H9 (cell line): Measurements from ENCODE around the gene MACC1. TPM values are rescaled to one million over a fixed set of nuclear protein-coding genes. Genes with fewer than 3 reads are reported as not detected.

Experiments used
- DNase-seq: peaks from one replicate; pipeline ENCODE4 v3.0.0-alpha.2; 2017
- H2AFZ ChIP-seq: one replicate; pipeline ENCODE4 v1.6.1; 2013; ENCODE audit warnings: mild to moderate bottlenecking, low read length, control low read depth, moderate library complexity
- H2AK5ac ChIP-seq: 2 replicates; pipeline ENCODE4 v1.6.1; 2013; ENCODE audit warnings: low read length, control low read depth, mixed read lengths; ENCODE audit not compliant: insufficient read length
- H2BK120ac ChIP-seq: one replicate; pipeline ENCODE4 v1.6.1; 2013; ENCODE audit warnings: low read depth, mild to moderate bottlenecking, low read length, control low read depth, inconsistent platforms; ENCODE audit not compliant: poor library complexity, severe bottlenecking
- H2BK12ac ChIP-seq: 2 replicates; pipeline ENCODE4 v1.6.1; 2013; ENCODE audit warnings: low read length, control low read depth, mixed read lengths, low read depth; ENCODE audit not compliant: insufficient read length
- H2BK15ac ChIP-seq: 2 replicates; pipeline ENCODE4 v1.6.1; 2013; ENCODE audit warnings: low read depth, low read length, control low read depth
- H2BK20ac ChIP-seq: one replicate; pipeline ENCODE4 v1.6.1; 2013; ENCODE audit warnings: low read depth, mild to moderate bottlenecking, low read length, control low read depth, inconsistent platforms; ENCODE audit not compliant: poor library complexity, severe bottlenecking
- H2BK5ac ChIP-seq: 2 replicates; pipeline ENCODE4 v1.6.1; 2013; ENCODE audit warnings: low read length, control low read depth, mixed read lengths; ENCODE audit not compliant: insufficient read length
- H3K14ac ChIP-seq: 2 replicates; pipeline ENCODE4 v1.6.1; 2013; ENCODE audit warnings: low read length, control low read depth; ENCODE audit not compliant: insufficient read depth
- H3K18ac ChIP-seq: 2 replicates; pipeline ENCODE4 v1.6.1; 2013; ENCODE audit warnings: low read depth, mild to moderate bottlenecking, mixed read lengths, low read length, control low read depth; ENCODE audit not compliant: insufficient read length
- H3K23ac ChIP-seq: 2 replicates; pipeline ENCODE4 v1.6.1; 2013; ENCODE audit warnings: low read length, control low read depth, mixed read lengths, low read depth; ENCODE audit not compliant: insufficient read length
- H3K23me2 ChIP-seq: 2 replicates; pipeline ENCODE4 v1.6.1; 2013; ENCODE audit warnings: low read depth, mild to moderate bottlenecking, mixed read lengths, low read length, control low read depth; ENCODE audit not compliant: insufficient read length, poor library complexity, severe bottlenecking
- H3K27ac ChIP-seq: 2 replicates; pipeline ENCODE4 v1.5.1; 2013; ENCODE audit warnings: low read length, control low read depth, mixed read lengths, low read depth; ENCODE audit not compliant: insufficient read length
- H3K27me3 ChIP-seq: 2 replicates; pipeline ENCODE4 v1.6.1; 2013; ENCODE audit warnings: low read length, control low read depth, inconsistent platforms; ENCODE audit not compliant: insufficient read depth
- H3K4ac ChIP-seq: 2 replicates; pipeline ENCODE4 v1.6.1; 2013; ENCODE audit warnings: low read depth, mild to moderate bottlenecking, control low read depth, inconsistent platforms, low read length, moderate library complexity
- H3K4me1 ChIP-seq: 2 replicates; pipeline ENCODE4 v1.6.1; 2013; ENCODE audit warnings: low read length, control low read depth, inconsistent platforms; ENCODE audit not compliant: insufficient read depth
- H3K4me2 ChIP-seq: 2 replicates; pipeline ENCODE4 v1.6.1; 2013; ENCODE audit warnings: low read length, control low read depth, mixed read lengths; ENCODE audit not compliant: insufficient read length, insufficient read depth
- H3K56ac ChIP-seq: 2 replicates; pipeline ENCODE4 v1.6.1; 2013; ENCODE audit warnings: low read depth, mild to moderate bottlenecking, mixed read lengths, low read length, control low read depth; ENCODE audit not compliant: insufficient read length
- H3K79me1 ChIP-seq: 2 replicates; pipeline ENCODE4 v1.6.1; 2013; ENCODE audit warnings: low read depth, mild to moderate bottlenecking, moderate library complexity, low read length, control low read depth, inconsistent platforms; ENCODE audit not compliant: insufficient read depth, poor library complexity, severe bottlenecking
- H3K79me2 ChIP-seq: 2 replicates; pipeline ENCODE4 v1.6.1; 2013; ENCODE audit warnings: low read length, control low read depth, inconsistent platforms; ENCODE audit not compliant: insufficient read depth
- H3K9ac ChIP-seq: 2 replicates; pipeline ENCODE4 v1.6.1; 2013; ENCODE audit warnings: low read length, control low read depth, mixed read lengths; ENCODE audit not compliant: insufficient read length; ENCODE audit errors: extremely low read depth
- H3K9me3 ChIP-seq: one replicate; pipeline ENCODE4 v1.6.1; 2013; ENCODE audit warnings: low read depth, low read length, inconsistent platforms; ENCODE audit not compliant: control insufficient read depth
- H3T11ph ChIP-seq: one replicate; pipeline ENCODE4 v1.6.1; 2013; ENCODE audit warnings: mild to moderate bottlenecking, low read length, control low read depth, inconsistent platforms
- H4K20me1 ChIP-seq: one replicate; pipeline ENCODE4 v1.6.1; 2013; ENCODE audit not compliant: control insufficient read depth, insufficient read length, insufficient read depth
- H4K5ac ChIP-seq: 2 replicates; pipeline ENCODE4 v1.6.1; 2013; ENCODE audit warnings: low read depth, mild to moderate bottlenecking, mixed read lengths, low read length, control low read depth; ENCODE audit not compliant: insufficient read length
- H4K8ac ChIP-seq: replicated peaks from 2 replicates; pipeline ENCODE4 v1.6.1; 2013; ENCODE audit warnings: low read length, control low read depth, mixed read lengths, low read depth; ENCODE audit not compliant: insufficient read length
- H4K91ac ChIP-seq: 2 replicates; pipeline ENCODE4 v1.6.1; 2013; ENCODE audit warnings: low read depth, mild to moderate bottlenecking, moderate library complexity, mixed read lengths, low read length, control low read depth; ENCODE audit not compliant: insufficient read length
- H3K27ac Mint-ChIP-seq, 3 experiments: 2 replicates in 2 of 3; 3 replicates in 1 of 3; pipeline ENCODE4 v1.8.0; 2020 to 2021; ENCODE audit warnings: mixed read lengths in 3 of 3, mild to moderate bottlenecking in 1 of 3, moderate library complexity in 1 of 3
- H3K27me3 Mint-ChIP-seq: 2 replicates; pipeline ENCODE4 v1.8.0; 2021; ENCODE audit warnings: low read depth, mild to moderate bottlenecking, moderate library complexity, mixed read lengths
- H3K36me3 Mint-ChIP-seq, 3 experiments: 2 replicates in 2 of 3; 3 replicates in 1 of 3; pipeline ENCODE4 v1.8.0; 2020 to 2021; ENCODE audit warnings: low read depth in 3 of 3, mixed read lengths in 3 of 3; ENCODE audit not compliant: insufficient read depth in 1 of 3
- H3K4me1 Mint-ChIP-seq, 2 experiments: 2 replicates each; pipeline ENCODE4 v1.8.0; 2020; ENCODE audit warnings: mixed read lengths in 2 of 2
- H3K4me3 Mint-ChIP-seq, 2 experiments: 2 replicates in 1 of 2; 3 replicates in 1 of 2; pipeline ENCODE4 v1.8.0; 2020 to 2021; ENCODE audit warnings: mild to moderate bottlenecking in 2 of 2, mixed read lengths in 2 of 2, moderate library complexity in 1 of 2
- H3K9me3 Mint-ChIP-seq, 2 experiments: 2 replicates in 1 of 2; 3 replicates in 1 of 2; pipeline ENCODE4 v1.8.0; 2020; ENCODE audit warnings: mild to moderate bottlenecking in 2 of 2, mixed read lengths in 2 of 2, moderate library complexity in 1 of 2
- WGBS: extraction: QIAGEN DNeasy Blood & Tissue Kit; methylation state at CpG from one replicate; pipeline ENCODE4 v1.1.7; 2013; ENCODE audit warnings: missing lambda C conversion rate, low lambda C conversion rate, mixed read lengths; ENCODE audit not compliant: insufficient read length; ENCODE audit errors: extremely low coverage; 5-methylcytosine and 5-hydroxymethylcytosine counted together
- total RNA-seq: library from RNA; stranded (reverse); gene quantifications from 2 replicates; pipeline ENCODE4 v1.2.1, GENCODE V29; 2021
- TF ChIP-seq, protein P1 (sequence below): fragments of 200-600 bp; sonication (generic); conservative IDR thresholded peaks from 3 replicates; pipeline ENCODE4 v1.8.0; 2021; ENCODE audit warnings: antibody characterized with exemption, mild to moderate bottlenecking

MACC1 gene
- total RNA-seq, 1 experiment from 2014 or later: 11.0 TPM

GRCh38 chr7:20158684-20159083 lies 58.5 kb downstream of the MACC1 start:
- Histone ChIP-seq H3K27ac (no peak overlapping the region), H3K56ac (no peak overlapping the region), H4K91ac (no peak overlapping the region), H3T11ph (no peak overlapping the region), H3K23ac (no peak overlapping the region), H2BK5ac (no peak overlapping the region), H3K27me3 (no peaks in the 10 kb centered on the region), H2BK20ac (no peak overlapping the region), H4K8ac (no peak overlapping the region), H3K4me1 (no peaks in the 10 kb centered on the region), H3K79me1 (no peaks in the 10 kb centered on the region), H3K4me2 (no peak overlapping the region), H3K79me2 (no peaks in the 10 kb centered on the region), H2AK5ac (no peak overlapping the region), H2BK12ac (no peak overlapping the region), H2BK15ac (no peak overlapping the region), H3K9ac (no peak overlapping the region), H2BK120ac (no peak overlapping the region), H3K23me2 (no peaks in the 10 kb centered on the region), H4K5ac (no peak overlapping the region), H3K18ac (no peak overlapping the region), H3K4ac (no peak overlapping the region), H3K9me3 (no peaks in the 10 kb centered on the region), H4K20me1 (no peaks in the 10 kb centered on the region), H2AFZ (no peak overlapping the region), H3K14ac (no peak overlapping the region)
- H3K4me3 Mint-ChIP-seq: no peak overlapping the region
- H3K27ac Mint-ChIP-seq: no peak overlapping the region; a peak in 1 of 7 replicates
- TF ChIP-seq, protein P1, sequence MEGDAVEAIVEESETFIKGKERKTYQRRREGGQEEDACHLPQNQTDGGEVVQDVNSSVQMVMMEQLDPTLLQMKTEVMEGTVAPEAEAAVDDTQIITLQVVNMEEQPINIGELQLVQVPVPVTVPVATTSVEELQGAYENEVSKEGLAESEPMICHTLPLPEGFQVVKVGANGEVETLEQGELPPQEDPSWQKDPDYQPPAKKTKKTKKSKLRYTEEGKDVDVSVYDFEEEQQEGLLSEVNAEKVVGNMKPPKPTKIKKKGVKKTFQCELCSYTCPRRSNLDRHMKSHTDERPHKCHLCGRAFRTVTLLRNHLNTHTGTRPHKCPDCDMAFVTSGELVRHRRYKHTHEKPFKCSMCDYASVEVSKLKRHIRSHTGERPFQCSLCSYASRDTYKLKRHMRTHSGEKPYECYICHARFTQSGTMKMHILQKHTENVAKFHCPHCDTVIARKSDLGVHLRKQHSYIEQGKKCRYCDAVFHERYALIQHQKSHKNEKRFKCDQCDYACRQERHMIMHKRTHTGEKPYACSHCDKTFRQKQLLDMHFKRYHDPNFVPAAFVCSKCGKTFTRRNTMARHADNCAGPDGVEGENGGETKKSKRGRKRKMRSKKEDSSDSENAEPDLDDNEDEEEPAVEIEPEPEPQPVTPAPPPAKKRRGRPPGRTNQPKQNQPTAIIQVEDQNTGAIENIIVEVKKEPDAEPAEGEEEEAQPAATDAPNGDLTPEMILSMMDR: no peak; the same call in 2 of the 3 replicates
- H3K4me1 Mint-ChIP-seq: peaks cover 0 to 10% of the 10 kb centered on the region in 2 experiments; a peak in 1 of 4 replicates
- H3K36me3 Mint-ChIP-seq: peaks cover 4 to 12% (median 8%) of the 10 kb centered on the region in 3 experiments; a peak in 5 of 7 replicates
- H3K9me3 Mint-ChIP-seq: no peaks in the 10 kb centered on the region
- H3K27me3 Mint-ChIP-seq: no peaks in the 10 kb centered on the region
- WGBS: no CpG with 5 or more reads among the region's 1 CpG
- no peak for DNase-seq
